PFSK-1 (cell line): Measurements from ENCODE around the gene MAB21L3.

Experiments used
- FOXP2 ChIP-seq: optimal IDR thresholded peaks from 2 replicates; pipeline ENCODE3; 2011; ENCODE audit warnings: borderline replicate concordance, control low read depth, inconsistent platforms; ENCODE audit not compliant: insufficient read depth; ENCODE audit errors: extremely low read length, extremely low read depth
- POLR2AphosphoS5 ChIP-seq: IDR thresholded peaks from 2 replicates; pipeline ENCODE4 v1.6.1; 2012; ENCODE audit warnings: low read depth, mild to moderate bottlenecking, control low read depth, low read length, moderate library complexity
- SIN3A ChIP-seq: IDR thresholded peaks from 2 replicates; pipeline ENCODE4 v1.6.1; 2012; ENCODE audit warnings: mild to moderate bottlenecking, low read length, moderate library complexity, borderline replicate concordance; ENCODE audit not compliant: insufficient read depth
- TAF1 ChIP-seq: IDR thresholded peaks from 2 replicates; pipeline ENCODE4 v1.6.1; 2012; ENCODE audit warnings: low read length, control low read depth, borderline replicate concordance; ENCODE audit not compliant: insufficient read depth

DNA sequence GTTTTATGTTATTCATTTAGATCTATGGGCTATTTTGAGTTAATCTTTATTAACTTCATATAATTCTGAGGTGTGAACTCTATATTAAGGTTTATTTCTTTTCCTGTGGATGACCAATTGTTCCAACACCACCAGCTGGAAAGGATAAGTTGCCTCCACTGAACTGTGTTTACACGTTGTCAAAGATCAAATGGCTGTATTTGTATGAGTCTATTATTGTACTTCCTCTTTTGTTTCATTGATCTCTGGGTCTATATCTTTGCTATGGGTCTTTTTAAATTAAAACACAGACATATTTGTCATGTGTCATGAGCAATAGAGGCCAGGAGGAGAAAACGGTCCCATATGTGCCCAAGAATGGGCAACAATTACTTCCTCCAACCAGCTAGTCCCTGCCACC lies 5.2 kb upstream of the MAB21L3 start:
- TF ChIP-seq TAF1: no peak
- TF ChIP-seq POLR2AphosphoS5: no peak
- no peak for TF ChIP-seq SIN3A
- TF ChIP-seq FOXP2: no peak
